HG03354 (cell line): ENCODE measurements around the gene HINT3.
"Not testable (repeated sequence)": the region's sequence is repeated elsewhere in the genome, so short reads cannot be mapped to it uniquely, and the experiment has no call there.

Experiments used
- ATAC-seq: cut with Tn5 transposase; IDR thresholded peaks from one replicate; pipeline ENCODE4 v1.9.1; 2021; ENCODE audit warnings: mild to moderate bottlenecking; ENCODE audit not compliant: unreplicated experiment, poor library complexity, severe bottlenecking

The HINT3 gene

GRCh38 chr6:125935520-125935919, 21.1 kb upstream of the HINT3 start:
- not testable (repeated sequence) for ATAC-seq

DNA sequence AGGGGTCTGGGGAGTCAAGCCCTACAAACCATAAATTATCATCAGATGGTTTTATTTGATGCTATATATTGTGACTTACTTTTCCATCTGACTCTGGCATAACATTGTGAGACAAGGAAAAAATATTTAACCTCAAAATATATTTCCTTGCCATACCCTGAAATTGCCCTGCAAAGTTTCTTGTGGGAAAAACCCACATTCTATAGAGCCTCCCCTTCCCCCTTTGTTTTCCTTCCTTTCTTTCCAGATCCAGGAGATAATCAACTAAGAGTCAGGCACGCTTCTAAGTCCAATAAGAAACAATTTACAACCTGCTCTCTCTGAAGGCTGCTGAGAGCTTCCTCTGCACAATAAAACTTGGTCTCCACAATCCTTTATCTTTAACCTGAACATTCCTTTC, 17.5 kb upstream of the HINT3 start:
- ATAC-seq = no peak

GRCh38 chr6:125939791-125940190, 16.8 kb upstream of the HINT3 start:
- ATAC-seq = no peak

DNA sequence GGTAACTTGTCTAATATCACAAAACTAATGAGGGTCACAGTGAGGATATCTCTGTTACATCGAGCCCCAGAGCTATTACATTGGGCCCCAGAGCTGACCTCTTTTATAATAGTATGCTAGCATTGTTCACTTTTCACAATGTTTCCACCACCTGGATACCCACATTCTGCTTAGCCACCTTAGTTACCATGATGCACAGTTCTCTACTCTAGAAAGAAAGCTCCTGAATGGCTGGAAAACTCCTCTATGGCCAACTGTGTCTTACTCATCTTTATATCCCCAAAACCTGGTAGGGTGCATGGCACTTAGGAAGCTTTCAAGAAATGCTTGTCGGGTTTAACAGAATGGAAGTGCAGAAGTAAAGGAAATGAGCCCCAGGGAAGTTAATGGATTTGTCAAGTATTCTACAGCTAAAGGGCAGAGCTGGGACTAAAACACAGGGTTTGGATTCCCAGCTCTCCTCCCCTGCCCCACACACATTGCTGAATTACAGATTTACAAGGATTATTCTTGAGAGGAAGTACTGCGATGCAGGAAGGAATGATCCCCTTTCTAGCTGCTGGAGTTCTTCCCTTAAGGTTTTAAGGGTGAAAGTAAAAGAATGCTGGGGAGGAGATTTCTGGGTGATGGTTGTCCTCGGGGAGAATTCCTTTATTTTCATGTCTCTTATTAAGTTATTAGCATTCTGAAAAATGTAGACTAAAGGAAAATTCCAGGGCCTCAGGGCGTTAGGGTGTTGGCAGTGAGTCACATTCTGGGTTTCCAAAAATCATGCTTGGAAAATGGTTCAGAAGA, 16.1 kb upstream of the HINT3 start:
- ATAC-seq = no peak

DNA sequence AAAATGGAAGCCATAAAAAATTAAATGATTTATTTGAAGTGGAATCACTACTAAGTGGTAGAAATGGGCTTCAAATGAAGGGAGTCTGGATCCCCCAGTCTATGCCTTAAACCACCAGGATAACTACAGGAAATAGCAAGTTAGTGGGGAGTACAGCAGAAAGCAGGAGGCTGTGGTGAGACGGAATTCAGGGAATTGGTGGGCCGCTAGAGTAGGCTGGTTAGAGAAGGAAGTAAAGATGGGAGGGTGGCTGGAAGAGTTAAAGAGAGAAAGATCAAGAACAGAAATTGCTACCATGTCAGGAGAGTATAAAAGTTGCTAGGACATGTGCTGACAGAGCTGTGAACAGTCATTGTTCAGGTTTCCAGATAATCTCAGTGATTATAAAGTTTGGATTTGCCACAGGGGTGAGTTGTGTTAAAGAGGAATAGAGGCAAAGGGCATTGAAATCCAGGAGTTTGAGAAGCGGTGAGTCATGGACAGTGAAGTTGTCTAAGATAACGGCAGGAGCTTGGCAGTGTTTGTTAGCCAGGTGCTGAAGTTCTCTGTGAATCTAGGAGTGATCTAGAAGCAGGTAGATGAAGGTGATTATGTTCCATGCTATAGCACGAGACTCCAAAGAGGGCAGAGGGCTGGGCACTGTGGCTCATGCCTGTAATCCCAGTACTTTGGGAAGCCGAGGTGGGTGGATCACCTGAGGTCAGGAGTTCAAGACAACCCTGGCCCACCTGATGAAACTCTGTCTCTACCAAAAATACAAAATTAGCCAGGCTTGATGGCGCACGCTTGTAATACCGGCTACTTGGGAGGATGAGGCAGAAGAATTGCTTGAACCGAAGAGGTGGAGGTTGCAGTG, 13.7 kb upstream of the HINT3 start:
- ATAC-seq = no peak

DNA sequence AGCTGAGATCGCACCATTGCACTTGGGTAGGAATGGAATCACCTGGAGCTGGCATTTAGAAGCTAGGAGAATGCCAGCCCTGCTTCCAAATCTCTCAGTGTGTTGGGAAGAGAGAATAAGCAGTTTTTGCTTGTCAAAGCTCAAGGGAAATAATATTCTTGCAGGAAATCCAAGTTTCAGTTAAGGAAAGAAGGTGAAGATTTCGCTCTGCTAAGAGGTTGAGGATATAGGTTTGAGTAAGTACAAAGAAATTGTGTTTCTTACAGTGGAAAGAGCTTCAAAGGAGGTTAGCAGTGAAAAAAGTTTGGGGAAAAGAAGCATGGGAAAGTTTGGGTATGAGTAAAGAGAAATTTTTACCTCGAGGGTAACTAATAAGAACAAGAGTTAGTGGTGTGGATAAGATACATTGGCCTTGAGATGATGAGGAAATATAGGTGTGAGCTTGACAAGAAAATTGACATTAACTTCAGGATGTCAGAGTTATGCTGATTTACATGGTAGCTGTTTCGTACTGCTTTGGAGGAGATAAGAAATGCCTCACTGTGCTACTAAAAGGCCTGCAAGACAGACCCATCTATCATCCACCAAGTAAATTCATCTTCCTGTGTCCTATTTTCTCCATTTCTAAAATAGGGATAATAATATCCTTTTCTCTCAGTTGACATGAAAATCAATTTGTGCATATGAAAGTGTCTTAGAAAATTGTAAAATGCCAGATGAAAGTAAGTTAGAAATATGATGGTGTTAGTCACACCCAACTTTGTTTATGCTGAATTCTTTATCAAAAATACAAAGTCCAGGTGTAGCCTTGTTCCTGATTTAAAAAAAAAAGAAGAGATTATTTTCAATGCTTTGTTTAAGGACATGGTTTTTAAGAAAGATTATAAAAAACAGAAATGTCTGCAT, 12.8 kb upstream of the HINT3 start:
- ATAC-seq = no peak

DNA sequence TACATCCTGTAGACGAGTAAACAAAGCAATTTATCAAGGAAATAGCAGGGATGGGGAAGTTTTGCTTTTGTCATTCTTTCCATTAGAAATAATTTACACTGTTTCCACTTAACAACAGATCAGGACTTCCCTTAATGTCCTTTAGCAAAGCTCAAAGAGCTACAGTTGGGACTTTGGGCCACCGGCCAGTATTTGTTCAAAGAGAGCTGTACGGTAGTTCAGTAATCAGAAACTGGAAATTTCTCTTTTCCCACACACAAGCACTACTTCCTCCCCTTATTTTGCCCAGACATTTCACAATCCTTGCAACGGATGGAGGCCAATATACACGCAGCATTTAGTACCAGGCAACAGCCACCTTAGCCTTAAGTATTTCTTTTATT, 12.1 kb upstream of the HINT3 start:
- no peak for ATAC-seq

DNA sequence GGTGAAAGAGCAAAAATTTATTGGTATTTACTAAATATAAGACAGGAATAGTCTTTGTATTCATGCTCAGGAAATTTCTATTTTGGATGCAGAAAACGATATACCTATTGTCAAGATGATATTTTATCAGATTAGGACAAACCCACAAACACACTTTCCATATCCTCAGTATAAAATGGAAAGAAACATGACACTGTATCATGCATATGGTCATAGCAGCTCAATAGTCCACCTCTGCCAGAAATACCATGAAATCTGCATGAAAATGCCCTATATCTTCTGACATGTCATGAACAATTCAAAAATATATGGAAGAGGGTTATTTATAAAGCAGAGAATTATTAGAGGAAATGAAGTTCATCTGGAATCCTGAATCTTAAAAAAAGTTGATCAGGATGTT, 11.7 kb upstream of the HINT3 start:
- ATAC-seq = no peak

GRCh38 chr6:125945378-125946141, 11.0 kb upstream of the HINT3 start:
- no peak for ATAC-seq

DNA sequence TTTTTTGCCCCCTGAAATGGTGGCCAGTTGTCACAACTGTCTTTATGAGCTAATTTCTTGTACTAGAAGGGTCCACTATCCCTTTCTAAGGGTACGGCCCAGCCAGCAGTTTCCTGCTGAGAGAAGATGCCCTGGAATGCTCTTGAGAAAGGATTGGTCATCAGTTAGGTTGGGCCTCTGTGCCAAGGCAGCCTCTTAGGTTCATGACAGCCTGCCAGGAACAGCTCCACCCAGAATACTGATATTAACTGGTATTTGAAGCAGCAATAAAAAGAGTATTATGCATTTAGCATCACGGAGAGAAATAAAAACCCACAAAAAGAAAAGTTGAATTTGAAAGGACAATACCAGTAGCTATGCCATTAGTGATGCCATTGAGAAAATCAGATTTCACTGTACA, 9.0 kb upstream of the HINT3 start:
- no peak for ATAC-seq

- ATAC-seq = no peak
Measured at GRCh38 chr6:125948455-125948854, 8.1 kb upstream of the HINT3 start.

GRCh38 chr6:125949069-125949468, 7.5 kb upstream of the HINT3 start:
- ATAC-seq = no peak

- ATAC-seq = no peak
Measured at GRCh38 chr6:125950293-125950692, 6.3 kb upstream of the HINT3 start.

- not testable (repeated sequence) for ATAC-seq
Measured at GRCh38 chr6:125950716-125951115, 5.9 kb upstream of the HINT3 start.

GRCh38 chr6:125951323-125951722, 5.2 kb upstream of the HINT3 start:
- no peak for ATAC-seq

- ATAC-seq = no peak
Measured at GRCh38 chr6:125952764-125953501, 3.6 kb upstream of the HINT3 start.

DNA sequence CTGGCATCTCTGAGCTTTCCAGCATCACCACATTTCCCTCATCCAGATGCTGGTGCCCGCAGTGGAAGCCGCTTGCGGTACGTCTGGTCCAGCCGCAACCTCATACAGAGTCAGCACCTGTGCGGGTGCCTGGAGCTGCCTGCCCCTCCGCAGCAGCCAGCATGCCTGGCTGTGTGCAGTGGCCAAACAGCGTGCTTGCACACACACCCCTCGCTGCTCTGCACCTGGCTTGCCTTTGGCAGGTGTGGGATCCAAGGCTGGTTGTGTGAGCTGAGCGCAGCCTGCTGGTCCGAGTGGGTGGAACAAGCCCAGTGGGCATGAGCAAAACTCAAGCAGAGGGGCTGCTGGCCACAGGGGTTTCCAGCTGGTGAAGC, 3.1 kb upstream of the HINT3 start:
- ATAC-seq = no peak

- no peak for ATAC-seq
Measured at GRCh38 chr6:125954735-125955339, 1.7 kb upstream of the HINT3 start.
